LNCaP clone FGC (cell line): ENCODE data around the gene MTUS2.

Source experiments
- DNase-seq: peaks from one replicate; pipeline ENCODE4 v3.0.0-alpha.2; 2011; ENCODE audit warnings: low read depth
- H3K4me3 ChIP-seq: 2 replicates; pipeline ENCODE4 v1.5.1; 2011; ENCODE audit warnings: mild to moderate bottlenecking, low read depth, low read length, control low read depth
- TF ChIP-seq, protein P1 (sequence below): IDR thresholded peaks from 2 replicates; pipeline ENCODE4 v1.5.1; 2012; ENCODE audit warnings: mild to moderate bottlenecking; ENCODE audit not compliant: control insufficient read depth, insufficient read depth; ENCODE audit errors: extremely low read depth

Gene MTUS2

DNA sequence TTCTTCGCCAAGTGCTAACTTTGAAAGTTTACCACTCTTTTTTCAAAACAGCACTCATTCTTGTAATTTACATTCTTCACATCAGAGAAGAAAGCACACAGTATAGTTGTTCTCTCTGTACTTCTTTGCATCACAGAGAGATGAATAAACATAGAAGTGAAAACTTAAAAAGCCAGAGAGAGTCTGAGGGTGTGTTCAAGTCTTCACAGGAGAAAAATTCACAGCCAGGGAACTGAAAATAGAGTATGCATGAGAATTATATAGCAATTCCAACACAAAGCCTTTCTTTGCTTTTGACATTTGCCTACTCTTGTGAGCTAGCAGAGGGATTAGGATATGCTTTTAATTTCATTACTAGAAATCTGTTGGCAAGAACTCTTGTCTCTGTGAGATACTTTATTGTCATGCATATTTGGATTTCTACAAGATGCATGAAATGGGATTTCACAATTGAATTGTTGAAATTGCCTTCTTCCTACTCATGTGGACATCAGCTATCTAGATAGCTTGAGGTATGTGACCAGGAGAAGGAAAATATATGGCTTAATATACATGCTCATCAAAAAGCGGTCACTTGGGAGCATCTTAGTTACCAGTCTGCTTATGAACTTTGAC, 609.3 kb downstream of the MTUS2 start:
- TF ChIP-seq, protein P1, sequence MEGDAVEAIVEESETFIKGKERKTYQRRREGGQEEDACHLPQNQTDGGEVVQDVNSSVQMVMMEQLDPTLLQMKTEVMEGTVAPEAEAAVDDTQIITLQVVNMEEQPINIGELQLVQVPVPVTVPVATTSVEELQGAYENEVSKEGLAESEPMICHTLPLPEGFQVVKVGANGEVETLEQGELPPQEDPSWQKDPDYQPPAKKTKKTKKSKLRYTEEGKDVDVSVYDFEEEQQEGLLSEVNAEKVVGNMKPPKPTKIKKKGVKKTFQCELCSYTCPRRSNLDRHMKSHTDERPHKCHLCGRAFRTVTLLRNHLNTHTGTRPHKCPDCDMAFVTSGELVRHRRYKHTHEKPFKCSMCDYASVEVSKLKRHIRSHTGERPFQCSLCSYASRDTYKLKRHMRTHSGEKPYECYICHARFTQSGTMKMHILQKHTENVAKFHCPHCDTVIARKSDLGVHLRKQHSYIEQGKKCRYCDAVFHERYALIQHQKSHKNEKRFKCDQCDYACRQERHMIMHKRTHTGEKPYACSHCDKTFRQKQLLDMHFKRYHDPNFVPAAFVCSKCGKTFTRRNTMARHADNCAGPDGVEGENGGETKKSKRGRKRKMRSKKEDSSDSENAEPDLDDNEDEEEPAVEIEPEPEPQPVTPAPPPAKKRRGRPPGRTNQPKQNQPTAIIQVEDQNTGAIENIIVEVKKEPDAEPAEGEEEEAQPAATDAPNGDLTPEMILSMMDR = no peak
- no peak for DNase-seq
- no peak overlapping the region for H3K4me3 ChIP-seq

DNA sequence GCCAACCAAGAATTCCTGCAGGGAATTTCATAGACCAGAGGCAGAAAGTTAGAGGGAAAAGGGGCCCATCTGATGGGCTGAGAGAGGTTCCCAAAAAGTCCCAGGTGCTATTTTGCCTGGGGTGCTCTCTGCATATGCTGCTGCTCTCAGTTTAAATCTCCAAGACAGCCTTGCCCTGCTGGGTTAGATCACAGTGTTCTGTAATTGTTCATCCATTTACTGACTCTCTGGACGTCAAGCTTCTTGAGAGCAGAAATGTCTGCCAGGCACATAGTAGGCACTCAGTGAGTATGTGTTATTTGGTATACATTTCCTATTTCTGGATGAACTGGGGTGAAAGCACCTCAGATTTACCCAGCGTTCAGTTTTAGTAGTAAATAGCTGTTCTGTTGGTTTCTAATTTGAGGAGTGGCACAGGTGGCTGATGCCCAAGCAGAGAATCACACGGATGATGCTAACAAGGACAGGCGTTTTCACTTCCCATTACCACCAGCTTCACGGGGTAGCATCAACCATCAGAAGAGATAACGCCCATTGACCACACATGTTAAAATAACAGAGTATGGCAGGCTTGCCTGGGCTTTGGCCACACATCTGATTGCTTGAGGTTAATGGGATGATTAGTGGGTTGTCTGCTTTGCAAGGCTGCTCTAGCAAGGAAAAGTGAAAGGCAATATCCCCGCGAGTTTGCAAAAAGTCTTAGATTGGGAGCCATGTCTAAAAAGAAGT, 614.2 kb downstream of the MTUS2 start:
- TF ChIP-seq, protein P1 = no peak
- H3K4me3 ChIP-seq = no peak overlapping the region
- no peak for DNase-seq

DNA sequence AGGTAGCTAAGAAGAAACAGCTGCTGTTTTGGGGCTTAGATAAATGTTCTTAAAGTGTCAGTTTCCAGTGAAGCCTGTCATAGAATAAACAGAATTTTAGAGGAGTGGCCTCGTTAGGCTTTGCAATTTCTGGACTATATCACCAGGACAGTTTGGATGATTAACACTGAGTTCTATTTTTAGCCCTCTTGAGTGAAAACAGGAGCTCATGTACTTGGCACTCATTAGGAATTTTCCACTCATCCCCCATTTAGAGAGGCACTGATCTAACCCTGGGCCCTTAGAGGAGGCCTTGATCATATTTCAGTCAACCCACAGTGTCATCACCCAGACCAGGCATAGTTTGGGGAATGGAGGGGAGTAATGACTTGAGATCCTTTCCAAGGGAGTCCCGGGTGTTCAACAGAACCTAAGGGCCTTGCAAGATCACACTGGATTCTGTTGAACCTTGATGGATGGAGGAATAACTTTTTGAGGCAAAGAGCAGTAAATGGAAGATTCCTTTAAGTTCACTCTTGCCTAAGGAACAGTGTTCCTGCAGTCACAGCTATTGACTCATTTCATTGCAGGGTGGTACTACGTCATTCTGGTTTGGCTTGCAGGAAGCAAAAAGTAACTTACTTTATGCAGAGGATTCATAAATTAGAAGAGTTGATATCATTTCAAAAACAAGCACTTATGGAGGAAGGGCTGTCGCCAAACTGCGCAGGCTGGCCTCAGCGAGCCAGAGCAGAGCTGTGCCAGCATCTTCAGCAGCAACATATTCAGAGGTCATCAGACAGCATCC, 615.2 kb downstream of the MTUS2 start:
- TF ChIP-seq, protein P1 = no peak
- no peak overlapping the region for H3K4me3 ChIP-seq
- no peak for DNase-seq

DNA sequence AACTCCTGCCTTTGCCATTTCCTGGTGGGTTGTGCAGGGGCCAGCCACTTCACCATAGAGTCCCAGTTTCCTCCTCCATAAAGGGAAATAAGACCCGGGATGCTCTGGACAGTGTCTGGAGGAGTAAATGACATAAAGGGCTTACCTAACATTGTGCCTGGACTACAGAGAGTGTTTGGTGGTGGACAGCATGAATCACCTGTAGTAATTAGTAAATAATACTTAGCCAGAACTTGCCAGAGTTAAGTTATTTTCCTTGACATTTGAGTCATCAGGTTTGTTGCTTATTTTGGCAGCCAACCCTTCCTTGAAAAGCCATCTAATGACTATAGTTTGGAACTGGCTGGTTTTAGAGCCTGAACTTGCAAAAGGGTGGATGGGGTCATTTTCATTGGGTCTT, 616.2 kb downstream of the MTUS2 start:
- TF ChIP-seq, protein P1 = no peak
- no peak overlapping the region for H3K4me3 ChIP-seq
- no peak for DNase-seq

DNA sequence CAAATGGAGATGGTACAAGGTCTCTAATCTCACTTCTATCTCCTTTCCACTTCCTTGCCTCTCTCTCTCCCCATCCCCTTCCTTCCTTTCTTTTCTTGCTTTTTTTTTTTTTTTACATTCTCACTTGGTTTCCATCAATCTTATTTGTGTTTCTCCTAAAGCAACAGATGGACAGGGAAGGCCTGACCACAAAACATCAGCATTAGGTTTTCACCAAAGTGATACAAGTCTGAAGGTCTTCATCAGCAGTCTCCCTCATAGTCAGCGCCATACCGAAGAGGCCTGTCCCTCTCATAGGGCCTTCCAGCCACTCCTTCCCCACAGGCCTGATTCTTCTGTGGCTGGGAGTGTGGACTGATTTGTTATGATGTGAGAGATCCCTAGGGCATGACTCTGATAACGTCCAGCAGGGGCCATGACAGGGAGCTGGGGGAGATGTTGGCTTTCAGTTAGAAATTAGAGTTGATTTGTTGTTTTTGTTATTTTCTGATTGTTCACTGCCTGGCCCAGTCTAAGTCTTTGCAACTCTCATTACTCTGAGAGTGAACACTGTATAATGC, 616.7 kb downstream of the MTUS2 start:
- TF ChIP-seq, protein P1 = no peak
- H3K4me3 ChIP-seq = no peak overlapping the region
- DNase-seq = no peak

DNA sequence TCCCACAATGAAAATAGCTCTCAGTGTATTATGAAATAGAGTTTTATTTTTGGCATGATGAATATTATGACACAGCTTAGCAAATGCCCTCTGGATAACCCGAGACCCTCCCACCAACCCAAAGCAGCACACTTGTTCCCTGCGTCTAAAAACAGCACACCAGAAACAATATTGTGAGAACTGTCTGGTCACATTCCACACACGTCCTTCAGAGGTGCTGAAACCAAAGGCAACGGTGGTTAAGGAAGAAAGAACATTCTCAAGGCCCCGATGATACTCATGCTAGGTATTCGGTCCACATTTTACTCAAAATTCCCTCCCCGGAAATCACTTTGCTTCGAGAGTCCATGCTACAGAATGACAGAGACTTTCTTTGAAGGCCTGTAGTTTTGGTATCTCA, 618.6 kb downstream of the MTUS2 start:
- no peak for DNase-seq
- TF ChIP-seq, protein P1 = no peak
- no peak overlapping the region for H3K4me3 ChIP-seq
